AML-193 (cell line): ENCODE data around the gene CCDC178.
"Not testable (repeated sequence)": the region's sequence is repeated elsewhere in the genome, so short reads cannot be mapped to it uniquely, and the experiment has no call there.

Experiments
- DNase-seq, 2 experiments: peaks; one replicate each; lab custom pipeline; 2025; lab: John Stamatoyannopoulos, UW

Gene CCDC178

DNA sequence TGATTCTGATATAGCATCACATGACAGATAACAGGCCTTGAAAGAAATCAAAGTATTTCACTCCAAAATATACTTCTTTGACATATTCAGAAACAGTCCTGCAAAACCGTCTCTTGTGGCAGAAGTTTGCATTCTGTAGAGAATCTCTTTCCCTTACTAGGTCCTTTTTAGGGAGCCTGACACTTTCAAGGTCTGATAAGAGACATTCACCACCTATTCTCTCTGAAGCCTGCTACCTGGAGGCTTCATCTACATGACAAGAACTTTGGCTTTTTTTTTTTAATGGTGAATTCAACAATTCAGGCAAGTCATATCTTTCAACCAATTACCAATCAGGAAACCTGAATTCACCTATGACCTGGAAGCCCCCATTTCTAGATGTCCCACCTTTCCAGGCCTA, 83.8 kb downstream of the CCDC178 start:
- DNase-seq, result no peak

DNA sequence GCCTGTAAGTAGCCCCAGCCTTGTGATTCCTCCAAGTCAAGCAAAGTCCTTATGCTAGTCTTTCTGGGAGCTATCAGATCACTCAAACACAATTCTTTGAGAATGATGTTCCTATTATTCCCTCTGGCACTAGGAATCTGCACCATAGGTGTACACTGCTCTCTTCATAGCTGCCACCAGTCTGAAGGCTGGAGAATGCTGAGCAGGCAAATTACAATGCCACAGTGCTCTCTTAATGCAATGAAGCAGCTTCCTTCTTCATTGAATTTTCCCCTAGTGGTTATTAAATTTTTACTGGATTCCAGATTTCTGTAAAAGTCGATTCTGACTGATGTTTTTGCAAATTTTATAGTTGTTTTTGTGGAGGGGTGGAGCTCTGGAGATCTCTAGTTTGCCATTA, 84.8 kb downstream of the CCDC178 start:
- DNase-seq, result no peak

DNA sequence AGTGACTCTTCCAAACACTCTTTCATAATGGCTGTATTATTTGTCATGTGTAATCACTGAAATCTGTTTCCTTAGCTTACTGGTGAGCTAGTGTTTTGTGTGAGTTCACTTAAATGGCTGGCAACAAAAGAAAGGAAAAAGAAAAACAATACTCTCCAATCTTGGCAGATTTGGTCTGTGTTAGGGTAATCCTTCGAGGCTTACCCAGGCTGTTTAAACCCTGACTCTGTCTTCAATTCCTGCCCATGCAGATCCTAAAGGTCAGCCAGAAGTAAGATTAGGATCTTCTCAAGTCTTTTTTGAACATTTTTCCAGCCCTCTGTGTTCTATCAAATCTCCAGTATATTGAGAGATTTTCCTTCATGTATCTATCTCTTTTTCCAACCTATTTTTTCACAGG, 85.3 kb downstream of the CCDC178 start:
- DNase-seq, result no peak

DNA sequence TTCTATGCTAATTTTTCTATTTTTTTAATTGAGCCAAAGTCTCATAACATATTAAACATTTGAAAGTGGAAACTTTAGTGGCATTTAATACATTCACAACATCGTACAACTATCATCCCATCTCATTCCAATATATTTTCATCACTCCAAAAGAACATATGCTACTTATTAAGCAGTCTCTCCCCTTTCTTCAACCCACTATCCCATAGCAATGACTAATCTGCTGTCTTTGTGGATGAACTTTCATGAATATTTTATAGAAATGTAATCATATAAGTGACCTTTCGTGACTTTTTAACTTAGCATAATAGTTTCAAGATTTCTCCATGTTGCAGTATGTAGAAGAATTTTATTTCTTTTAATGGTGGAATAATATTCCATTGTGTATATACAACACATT, 90.3 kb downstream of the CCDC178 start:
- DNase-seq, result no peak

DNA sequence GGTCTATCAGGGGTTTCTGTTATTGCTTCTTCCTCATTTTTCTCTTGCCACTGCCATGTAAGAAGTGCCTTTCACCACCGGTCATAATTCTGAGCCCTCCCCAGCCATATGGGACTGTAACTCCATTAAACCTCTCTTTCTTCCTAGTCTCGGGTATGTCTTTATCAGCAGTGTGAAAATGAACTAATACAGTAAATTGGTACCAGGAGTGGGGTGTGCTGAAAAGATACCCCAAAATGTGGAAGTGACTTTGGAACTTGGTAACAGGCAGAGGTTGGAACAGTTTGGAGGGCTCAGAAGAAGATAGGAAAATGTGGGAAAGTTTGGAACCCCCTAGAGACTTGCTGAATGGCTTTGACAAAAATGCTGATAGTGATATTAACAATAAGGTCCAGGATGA, 100.8 kb downstream of the CCDC178 start:
- DNase-seq, result not testable (repeated sequence)

DNA sequence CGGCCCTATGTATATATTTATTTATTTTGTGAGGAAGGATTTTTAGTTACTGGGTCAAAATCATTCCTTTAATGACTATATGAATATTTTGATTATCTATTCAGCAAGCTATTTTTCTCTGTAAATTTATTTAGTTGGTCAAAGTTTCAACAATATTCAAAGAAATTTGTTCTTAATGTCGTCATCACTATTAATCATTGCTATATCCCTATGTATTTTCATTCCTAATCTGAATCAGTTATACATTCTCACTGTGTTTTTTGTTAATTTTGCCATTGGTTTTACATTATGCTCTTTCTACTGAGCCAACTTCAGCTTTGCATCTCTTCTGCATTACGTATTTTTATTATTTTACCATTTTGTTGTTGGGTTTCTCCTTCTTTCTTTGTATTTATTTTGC, 105.7 kb downstream of the CCDC178 start:
- no peak for DNase-seq

DNA sequence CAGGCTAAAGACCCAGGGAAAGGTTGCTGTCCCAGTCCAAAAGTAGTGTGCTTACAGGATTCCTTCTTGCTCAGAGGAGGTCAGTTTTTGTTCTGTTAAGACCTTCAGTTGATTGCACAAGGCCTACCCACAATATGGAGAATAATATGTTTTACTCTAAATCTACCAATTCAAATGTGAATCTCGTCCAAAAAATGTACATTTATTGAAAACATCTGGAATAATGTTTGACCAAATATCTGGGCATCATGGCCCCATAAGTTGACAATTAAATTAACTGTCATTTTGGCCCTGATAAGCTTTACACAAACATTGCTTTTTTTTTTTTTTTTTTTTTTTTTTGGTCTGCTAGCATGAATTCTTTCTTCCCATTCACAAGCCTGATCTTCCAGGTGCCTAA, 109.8 kb downstream of the CCDC178 start:
- no peak for DNase-seq

DNA sequence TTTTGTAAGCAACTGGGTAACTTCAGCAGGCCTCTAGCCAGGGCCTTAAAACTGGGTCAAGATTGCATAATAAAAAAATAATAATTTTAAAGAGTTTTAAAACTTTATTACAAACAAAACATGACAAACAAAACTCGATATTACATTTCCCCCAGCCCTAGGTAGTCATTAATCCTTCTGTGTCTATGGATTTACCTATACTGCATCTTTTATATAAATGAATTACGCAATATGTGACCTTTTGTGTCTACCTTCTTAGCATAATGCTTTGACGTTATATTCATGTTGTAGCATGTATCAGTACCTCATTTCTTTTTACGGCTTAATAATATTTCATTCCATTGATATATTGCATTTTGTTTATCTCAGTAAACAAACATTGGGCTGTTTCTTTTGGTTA, 113.5 kb downstream of the CCDC178 start:
- no peak for DNase-seq

DNA sequence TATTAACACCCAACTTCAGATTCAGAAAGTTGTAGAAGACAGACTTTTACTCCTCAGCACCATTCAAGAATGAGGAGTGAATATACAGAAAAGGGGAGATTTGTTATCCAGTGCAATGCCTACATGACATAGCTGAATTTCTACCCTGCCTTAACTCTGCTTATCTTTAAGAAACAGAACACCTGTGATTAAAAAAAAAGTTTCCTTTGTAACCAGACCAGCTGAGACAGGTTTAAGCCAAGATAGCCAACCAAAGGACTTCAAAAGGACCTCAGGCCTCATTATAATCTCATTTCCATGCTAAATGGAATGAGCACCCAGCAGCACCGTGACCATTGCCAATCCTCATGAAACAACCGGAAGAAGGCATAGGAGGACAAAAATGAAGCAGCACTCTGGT, 122.9 kb downstream of the CCDC178 start:
- DNase-seq, result no peak

DNA sequence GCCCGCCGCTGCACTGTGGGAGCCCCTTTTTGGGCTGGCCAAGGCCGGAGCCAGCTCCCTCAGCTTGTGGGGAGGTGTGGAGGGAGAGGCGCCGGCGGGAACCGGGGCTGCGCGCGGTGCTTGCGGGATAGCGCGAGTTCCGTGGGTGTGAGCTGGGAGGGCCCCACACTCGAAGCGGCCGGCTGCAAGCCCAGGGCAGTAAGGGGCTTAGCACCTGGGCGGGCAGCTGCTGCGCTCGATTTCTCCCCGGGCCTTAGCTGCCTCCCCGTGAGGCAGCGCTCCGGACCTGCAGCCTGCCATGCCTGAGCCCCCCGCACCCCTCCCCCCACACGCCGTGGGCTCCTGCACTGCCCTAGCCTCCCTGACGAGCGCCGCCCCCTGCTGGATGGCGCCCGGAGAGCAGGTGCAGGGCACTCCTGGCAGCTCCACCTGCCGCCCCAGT, 124.4 kb downstream of the CCDC178 start:
- no peak for DNase-seq

DNA sequence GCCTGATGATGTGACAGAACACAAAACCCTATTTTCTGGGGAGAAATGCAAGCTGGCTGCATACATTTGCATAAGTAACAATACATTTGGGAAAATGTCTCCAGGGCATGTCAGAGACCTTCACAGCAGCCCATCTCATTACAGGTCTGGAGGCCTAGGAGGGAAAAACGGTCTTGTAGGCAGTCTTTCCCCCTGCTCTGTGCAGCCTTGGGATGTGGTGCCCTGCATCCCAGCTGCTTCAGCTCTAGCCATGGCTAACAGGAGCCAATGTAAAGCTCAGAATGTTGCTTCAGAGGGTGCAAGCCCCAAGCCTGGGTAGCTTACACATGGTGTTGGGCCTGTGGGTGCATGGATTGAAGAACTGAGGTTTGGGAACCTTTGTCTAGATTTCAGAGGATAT, 133.0 kb downstream of the CCDC178 start:
- no peak for DNase-seq

DNA sequence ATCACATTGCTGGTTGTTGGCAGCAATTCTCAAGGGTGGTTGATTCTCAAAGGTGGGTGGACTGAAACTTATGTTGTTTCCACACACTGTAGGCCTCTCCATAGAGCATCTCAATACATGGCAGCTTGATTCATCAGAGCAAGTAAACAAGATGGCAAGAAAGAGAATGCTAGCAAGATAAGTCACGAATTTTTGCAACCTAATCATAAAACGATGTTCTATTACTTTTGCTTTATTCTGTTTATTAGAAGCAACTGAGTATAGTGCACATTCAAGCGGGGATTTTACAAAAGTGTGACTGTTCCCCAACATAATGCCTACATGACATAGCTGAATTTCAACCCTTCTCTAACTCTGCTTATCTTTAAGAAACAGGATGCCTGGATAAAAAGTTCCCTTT, 136.2 kb downstream of the CCDC178 start:
- no peak for DNase-seq

DNA sequence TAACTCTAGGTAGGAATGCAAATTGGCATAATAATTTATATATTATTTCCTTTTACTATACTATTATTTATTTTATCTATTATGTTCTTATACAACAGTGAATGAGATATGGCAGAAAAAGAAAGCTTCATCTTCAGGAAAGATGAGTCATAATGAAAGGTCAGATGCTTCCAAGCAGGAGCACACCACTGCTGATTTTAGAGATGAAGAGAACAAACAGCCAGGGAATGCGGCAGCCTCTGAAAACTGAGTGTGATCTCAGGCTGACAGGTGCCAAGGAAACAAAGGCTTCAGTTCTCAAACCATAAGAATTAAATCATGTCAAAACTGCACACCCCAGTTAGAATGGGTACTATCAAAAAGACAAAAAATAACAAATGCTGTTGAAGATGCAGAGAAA, 149.0 kb downstream of the CCDC178 start:
- no peak for DNase-seq

DNA sequence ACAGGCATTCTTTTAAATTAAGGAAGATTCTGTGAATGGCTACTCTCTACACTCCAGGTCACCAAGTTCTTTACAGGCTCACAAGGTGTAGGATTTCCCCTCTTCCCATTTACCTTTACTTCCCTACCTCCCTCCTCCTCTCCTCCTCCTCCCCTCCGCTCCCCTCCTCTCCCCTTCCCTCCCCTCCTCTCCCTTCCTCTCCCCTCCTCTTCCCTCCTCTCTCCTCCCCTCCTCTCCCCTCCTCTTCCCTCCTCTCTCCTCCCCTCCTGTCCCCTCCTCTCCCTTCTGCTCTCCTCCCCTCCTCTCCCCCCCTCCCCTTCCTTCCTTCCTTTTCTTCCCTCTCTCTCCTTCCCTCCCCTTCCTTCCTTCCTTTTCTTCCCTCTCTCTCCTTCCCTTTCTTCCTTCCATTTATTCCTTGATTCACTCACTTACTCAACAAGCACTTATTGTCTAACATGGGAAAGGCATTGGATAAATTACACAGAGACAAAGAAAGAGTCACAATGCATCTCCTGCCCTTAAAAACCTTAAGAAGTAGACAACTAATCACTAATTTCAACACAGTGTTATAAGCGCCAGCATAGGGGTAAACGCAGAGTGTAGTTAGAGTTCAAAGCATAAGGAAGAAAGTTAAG, 152.3 kb downstream of the CCDC178 start:
- DNase-seq, result no peak

DNA sequence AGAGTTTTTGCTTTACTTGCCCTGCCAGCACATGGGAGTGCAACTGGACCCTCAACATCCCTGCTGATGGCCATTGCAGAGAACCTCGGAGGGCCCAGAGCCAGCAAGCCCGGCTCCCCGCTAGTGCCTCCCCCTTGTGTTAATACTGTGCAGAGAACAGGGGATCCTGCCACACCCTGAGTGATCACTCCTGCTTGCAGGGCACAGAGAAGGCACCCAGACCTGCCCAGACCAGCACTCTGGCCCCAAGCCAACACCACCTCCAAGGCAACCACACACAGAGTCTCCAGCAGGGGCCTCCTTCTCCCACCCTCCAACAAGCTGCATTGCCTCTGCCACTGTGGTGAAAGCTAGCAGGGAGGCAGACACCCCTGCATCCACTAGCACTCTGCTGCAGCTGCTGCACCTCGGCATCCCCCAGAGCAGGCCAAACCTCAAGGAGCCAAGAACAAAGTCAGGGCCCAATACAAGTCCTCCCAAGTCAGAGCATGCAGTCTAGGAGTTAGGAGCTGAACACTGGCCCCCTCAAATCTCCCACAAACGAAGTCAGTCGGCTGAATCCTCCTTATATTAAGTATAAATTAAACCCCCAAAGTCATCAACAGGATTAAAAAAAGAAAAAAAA, 157.7 kb downstream of the CCDC178 start:
- no peak for DNase-seq

DNA sequence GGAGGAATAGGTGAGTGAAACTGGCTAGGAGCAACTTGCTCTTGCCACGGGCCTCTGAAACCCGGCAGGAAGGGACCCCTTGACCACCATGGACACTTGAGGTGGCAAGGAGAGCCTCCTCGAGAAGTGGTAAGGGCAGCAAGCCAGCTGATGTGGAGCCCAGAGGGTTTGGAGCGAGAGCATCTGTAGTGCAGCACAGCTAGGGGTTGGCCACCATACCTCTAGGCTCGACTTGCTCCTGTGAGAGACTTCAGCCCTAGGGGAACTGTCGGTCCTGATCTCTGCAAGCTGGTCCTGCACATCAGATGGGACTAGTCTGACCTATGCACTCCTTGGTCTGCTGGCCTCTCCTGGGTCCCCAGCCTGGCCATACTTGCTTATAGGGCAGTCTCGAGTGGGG, 158.4 kb downstream of the CCDC178 start:
- no peak for DNase-seq

DNA sequence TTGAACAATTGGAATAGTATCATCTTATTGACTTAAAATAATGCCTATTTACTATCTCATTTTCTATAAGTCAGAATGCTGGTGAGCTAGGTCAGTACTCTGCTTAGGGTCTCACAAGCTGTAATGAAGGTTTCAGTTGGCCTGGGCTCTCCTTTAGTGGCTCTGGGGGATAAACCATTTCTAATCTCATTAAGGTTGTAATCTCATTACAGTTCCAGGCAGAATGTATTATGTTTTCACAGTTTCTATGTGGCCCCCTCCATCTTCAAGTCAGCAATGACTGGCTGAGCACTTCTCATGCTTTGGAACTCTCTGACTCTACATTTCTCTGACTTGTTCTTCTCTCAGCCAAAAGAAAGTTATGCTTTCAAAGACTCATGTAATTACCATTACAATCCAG, 163.1 kb downstream of the CCDC178 start:
- DNase-seq, result no peak

DNA sequence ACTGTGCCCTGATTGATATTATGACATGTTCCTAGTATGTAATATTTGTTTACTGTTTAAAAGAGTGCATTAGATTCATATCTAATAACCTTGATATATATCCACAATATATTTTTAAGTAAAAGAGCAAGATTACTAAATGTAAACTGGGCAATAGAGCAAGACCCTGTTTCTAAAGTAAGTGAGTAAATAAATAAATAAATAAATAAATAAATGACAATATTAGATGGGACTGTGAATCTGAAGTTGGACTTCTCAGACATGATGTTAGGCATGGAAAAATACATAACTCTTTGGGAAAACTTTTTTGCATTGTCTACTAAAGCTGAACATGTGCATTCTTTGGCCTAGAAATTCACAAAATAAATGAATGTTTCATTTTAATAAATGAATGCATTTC, 164.7 kb downstream of the CCDC178 start:
- no peak for DNase-seq

DNA sequence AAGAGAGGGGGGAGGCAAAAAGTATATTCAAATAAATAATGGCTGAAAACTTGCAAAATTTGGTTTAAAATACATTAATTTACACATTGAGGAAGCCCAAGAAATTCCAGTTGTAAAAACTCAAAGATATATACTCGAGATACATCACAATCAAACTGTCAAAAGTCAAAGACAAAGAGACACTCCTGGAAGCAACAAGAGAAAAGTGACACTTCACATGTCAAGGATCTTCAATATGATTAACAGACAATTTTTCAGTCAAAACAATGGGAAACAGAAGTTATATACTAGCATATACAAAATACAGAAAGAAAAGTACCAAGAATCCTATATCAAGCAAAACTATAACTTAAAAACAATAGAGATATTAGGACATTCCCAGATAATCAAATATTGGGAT, 170.2 kb downstream of the CCDC178 start:
- DNase-seq, result no peak

DNA sequence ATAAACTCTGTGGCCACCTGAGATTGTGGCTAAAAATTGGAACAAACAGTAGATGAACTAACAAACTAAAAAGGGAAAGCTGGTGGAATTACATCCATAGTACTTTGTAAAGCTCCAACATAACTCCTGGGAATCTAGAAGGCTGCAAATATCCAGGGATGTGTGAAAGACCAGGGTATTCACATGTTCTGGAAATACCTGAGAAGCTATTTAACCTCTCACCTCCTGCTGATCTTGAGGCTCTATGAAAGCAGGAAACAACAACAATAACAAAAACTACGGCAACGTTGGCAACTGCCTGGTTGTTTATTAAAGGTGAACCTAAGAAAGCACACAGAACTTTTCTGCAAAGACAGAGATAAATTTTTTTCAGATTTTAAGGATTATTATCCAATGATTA, 171.3 kb downstream of the CCDC178 start:
- DNase-seq, result no peak

DNA sequence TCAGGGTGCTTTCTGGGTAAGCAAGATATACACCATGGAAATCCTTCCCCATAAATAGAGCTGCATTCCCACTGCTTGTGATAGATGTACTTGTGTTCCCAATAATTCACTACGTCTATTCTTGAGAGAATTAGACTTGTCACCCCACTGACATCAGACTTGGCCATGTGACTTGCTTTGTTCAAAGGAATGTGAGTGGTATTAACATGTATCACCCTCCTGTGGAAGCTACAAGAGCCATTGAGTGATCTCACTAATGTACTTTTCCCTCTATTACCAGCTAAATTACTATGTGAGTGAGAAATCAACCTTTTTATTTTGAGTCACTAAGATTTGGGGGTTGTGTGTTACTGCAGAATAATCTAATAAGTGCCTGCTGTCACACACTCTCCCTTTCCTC, 176.0 kb downstream of the CCDC178 start:
- no peak for DNase-seq

DNA sequence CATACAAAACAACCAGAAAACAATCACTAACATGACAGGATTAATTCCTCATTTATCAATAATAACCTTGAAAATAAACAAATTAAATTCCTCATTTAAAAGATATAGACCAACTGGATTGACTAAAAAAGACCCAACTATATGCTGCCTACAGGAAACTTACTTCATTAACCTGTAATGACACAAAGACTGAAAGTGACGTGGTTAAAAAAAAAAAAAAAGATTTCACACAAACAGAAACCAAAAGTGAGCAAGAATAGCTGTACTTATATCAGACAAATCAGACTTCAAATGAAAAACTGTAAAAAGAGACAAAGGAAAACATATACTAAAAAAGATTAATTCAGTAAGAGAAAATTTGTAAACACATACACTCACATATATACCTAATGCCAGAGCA, 201.2 kb downstream of the CCDC178 start:
- DNase-seq, result no peak

DNA sequence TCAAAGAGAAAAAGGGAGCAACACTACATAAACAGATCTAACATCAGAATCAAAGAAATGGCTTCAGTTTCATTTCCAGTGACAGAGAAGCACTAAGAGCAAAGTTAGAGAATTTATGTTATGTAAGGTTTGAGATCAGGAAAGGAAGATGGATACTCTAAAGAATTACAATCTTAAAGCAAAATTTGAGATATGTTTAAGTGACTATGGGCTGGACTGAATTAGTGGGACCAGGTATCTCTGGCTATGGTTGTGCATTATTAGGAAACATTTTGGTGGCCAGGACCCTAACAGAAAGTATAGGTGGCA, 208.2 kb downstream of the CCDC178 start:
- DNase-seq, result no peak
